HCT116 (cell line): ENCODE measurements around the gene LIMA1.

ENCODE experiments used
- CEBPB ChIP-seq: IDR thresholded peaks from 2 replicates; pipeline ENCODE4 v1.6.1; 2012; ENCODE audit warnings: low read depth
- ELF1 ChIP-seq: IDR thresholded peaks from 2 replicates; pipeline ENCODE4 v1.6.1; 2012; ENCODE audit warnings: low read depth, borderline replicate concordance
- MAX ChIP-seq: IDR thresholded peaks from 2 replicates; pipeline ENCODE4 v1.6.1; 2012

- TF ChIP-seq MAX (no peak), ELF1 (no peak), CEBPB (no peak)
Measured at GRCh38 chr12:50248883-50249282, 34.4 kb downstream of the LIMA1 start.
